Suppressor macrophage (primary cell): ENCODE results near the gene NEUROD1.
"Not testable (repeated sequence)": the region's sequence is repeated elsewhere in the genome, so short reads cannot be mapped to it uniquely, and the experiment has no call there.

ENCODE experiments used
- DNase-seq, 4 experiments: peaks; one replicate each; pipeline ENCODE4 v3.0.0-alpha.2; 2020 to 2022
- total RNA-seq, 17 experiments: gene quantifications; one replicate each; lab custom pipeline; 2026; ENCODE audit warnings: mixed read lengths in 6 of 17, inconsistent platforms in 3 of 17; lab: John Stamatoyannopoulos, UW

Gene NEUROD1
- 0 to 2.8 (median 0) reads per million in 17 experiments for total RNA-seq

GRCh38 chr2:181680055-181680936 lies at the start of gene NEUROD1:
TSS of gene NEUROD1 (minus strand) at chr2:181680517. CDS start at chr2:181678860, 1,657 bp downstream.
- DNase-seq, result peak in 2 of 4 experiments; percentile 10 to 32

- DNase-seq, result no peak
Measured at GRCh38 chr2:181725476-181725875, 45.2 kb upstream of the NEUROD1 start.

GRCh38 chr2:181724662-181725061 lies 44.3 kb upstream of the NEUROD1 start:
- no peak for DNase-seq

- DNase-seq, result no peak
Measured at GRCh38 chr2:181723731-181724130, 43.4 kb upstream of the NEUROD1 start.

- peak; percentile 84 to 92 (median 89) for DNase-seq
Measured at GRCh38 chr2:181715033-181715630, 34.8 kb upstream of the NEUROD1 start.

GRCh38 chr2:181711051-181711450 lies 30.7 kb upstream of the NEUROD1 start:
- peak in 3 of 4 experiments; percentile 15 to 63 (median 42) for DNase-seq

- DNase-seq, result not testable (repeated sequence)
Measured at GRCh38 chr2:181702519-181702918, 22.2 kb upstream of the NEUROD1 start.

GRCh38 chr2:181698223-181698622 lies 17.9 kb upstream of the NEUROD1 start:
- peak in 1 of 4 experiments; percentile 20 for DNase-seq

- peak; percentile 11 to 82 (median 55) for DNase-seq
Measured at GRCh38 chr2:181697571-181697970, 17.3 kb upstream of the NEUROD1 start.

GRCh38 chr2:181697126-181697525 lies 16.8 kb upstream of the NEUROD1 start:
- DNase-seq, result peak in 3 of 4 experiments; percentile 25 to 69 (median 54)

- DNase-seq, result no peak
Measured at GRCh38 chr2:181694271-181694670, 14.0 kb upstream of the NEUROD1 start.

GRCh38 chr2:181690860-181691259 lies 10.5 kb upstream of the NEUROD1 start:
- no peak for DNase-seq

GRCh38 chr2:181686576-181687185 lies 6.4 kb upstream of the NEUROD1 start:
- no peak for DNase-seq

- DNase-seq, result peak in 3 of 4 experiments; percentile 23 to 48 (median 38)
Measured at GRCh38 chr2:181685150-181685688, 4.9 kb upstream of the NEUROD1 start.

- no peak for DNase-seq
Measured at GRCh38 chr2:181684454-181685149, 4.3 kb upstream of the NEUROD1 start.

- DNase-seq, result peak in 3 of 4 experiments; percentile 34 to 49 (median 34)
Measured at GRCh38 chr2:181683518-181684453, 3.5 kb upstream of the NEUROD1 start.

- peak in 1 of 4 experiments; percentile 5 for DNase-seq
Measured at GRCh38 chr2:181682795-181683517, 2.6 kb upstream of the NEUROD1 start.

GRCh38 chr2:181682026-181682789 lies 1.9 kb upstream of the NEUROD1 start:
- DNase-seq, result no peak
